ENCODE data around the gene TUBB1.

GRCh38 chr20:58986968-58987517 is 32.2 kb upstream of the TUBB1 start:
- no peak for TF ChIP-seq CTCF (conservative IDR thresholded peaks at IDR 0.05; ENCODE audit: low read depth, low read length)
- no peak for TF ChIP-seq EZH2 (IDR thresholded peaks at IDR 0.05; ENCODE audit: borderline replicate concordance, low read depth, low read length, poor library complexity, severe bottlenecking)

Measured in A673 (cell line).